NT2/D1 (cell line): ENCODE measurements around the gene VTI1A.

Experiments used
- DNase-seq: peaks from one replicate; pipeline ENCODE4 v3.0.0-alpha.2; 2011; ENCODE audit warnings: low read depth, low spot score
- H3K27me3 ChIP-seq: 2 replicates; pipeline ENCODE4 v1.6.0; 2011; ENCODE audit warnings: mild to moderate bottlenecking; ENCODE audit not compliant: insufficient read length, insufficient read depth
- H3K36me3 ChIP-seq: 2 replicates; pipeline ENCODE4 v1.6.1; 2011; ENCODE audit warnings: mild to moderate bottlenecking, low read length, mixed read lengths; ENCODE audit not compliant: insufficient read depth, insufficient read length
- H3K4me1 ChIP-seq: 2 replicates; pipeline ENCODE4 v1.5.1; 2011; ENCODE audit not compliant: insufficient read depth, insufficient read length
- H3K4me3 ChIP-seq: 2 replicates; pipeline ENCODE4 v1.5.1; 2011; ENCODE audit warnings: low read depth; ENCODE audit not compliant: insufficient read length
- H3K9ac ChIP-seq: 2 replicates; pipeline ENCODE4 v1.6.0; 2011; ENCODE audit warnings: low read depth; ENCODE audit not compliant: insufficient read length
- H3K9me3 ChIP-seq: 2 replicates; pipeline ENCODE4 v1.5.1; 2011; ENCODE audit warnings: mild to moderate bottlenecking, low read length; ENCODE audit not compliant: insufficient read depth
- SUZ12 ChIP-seq: IDR thresholded peaks from 2 replicates; pipeline ENCODE4 v1.6.1; 2011; ENCODE audit not compliant: insufficient read length, insufficient read depth; ENCODE audit errors: extremely low read depth
- YY1 ChIP-seq: IDR thresholded peaks from 2 replicates; pipeline ENCODE4 v1.6.1; 2011; ENCODE audit not compliant: insufficient read length, insufficient read depth
- ZNF274 ChIP-seq: IDR thresholded peaks from 2 replicates; pipeline ENCODE4 v1.6.1; 2011; ENCODE audit warnings: mild to moderate bottlenecking, low read depth, low read length

The VTI1A gene

GRCh38 chr10:112701211-112701877 is 254.3 kb downstream of the VTI1A start:
- no peaks in the 10 kb centered on the region for H3K4me1 ChIP-seq
- no peaks in the 10 kb centered on the region for H3K27me3 ChIP-seq
- H3K9me3 ChIP-seq = no peaks in the 10 kb centered on the region
- no peak overlapping the region for H3K9ac ChIP-seq
- no peak overlapping the region for H3K4me3 ChIP-seq
- H3K36me3 ChIP-seq = no peaks in the 10 kb centered on the region
- TF ChIP-seq SUZ12 = no peak
- no peak for TF ChIP-seq YY1
- no peak for TF ChIP-seq ZNF274
- no peak for DNase-seq

- TF ChIP-seq SUZ12 (no peak), YY1 (no peak), ZNF274 (no peak)
- no peak overlapping the region for H3K9ac ChIP-seq
- no peak for DNase-seq
- H3K36me3 ChIP-seq = no peaks in the 10 kb centered on the region
- H3K9me3 ChIP-seq = no peaks in the 10 kb centered on the region
- H3K4me3 ChIP-seq = no peak overlapping the region
- H3K4me1 ChIP-seq = no peaks in the 10 kb centered on the region
- no peaks in the 10 kb centered on the region for H3K27me3 ChIP-seq
These were observed 254.9 kb downstream of the VTI1A start for GRCh38 chr10:112701878-112702255.

GRCh38 chr10:112706577-112706976 is 259.6 kb downstream of the VTI1A start:
- TF ChIP-seq SUZ12 = no peak
- no peak for TF ChIP-seq YY1
- no peak for TF ChIP-seq ZNF274
- no peaks in the 10 kb centered on the region for H3K27me3 ChIP-seq
- no peak overlapping the region for H3K4me3 ChIP-seq
- H3K4me1 ChIP-seq = no peaks in the 10 kb centered on the region
- no peaks in the 10 kb centered on the region for H3K9me3 ChIP-seq
- DNase-seq = no peak
- H3K36me3 ChIP-seq = no peaks in the 10 kb centered on the region
- H3K9ac ChIP-seq = no peak overlapping the region

- Histone ChIP-seq H3K4me3 (no peak overlapping the region), H3K27me3 (no peaks in the 10 kb centered on the region), H3K4me1 (no peaks in the 10 kb centered on the region), H3K9me3 (no peaks in the 10 kb centered on the region), H3K36me3 (no peaks in the 10 kb centered on the region), H3K9ac (no peak overlapping the region)
- no peak for DNase-seq
- TF ChIP-seq SUZ12 (no peak), YY1 (no peak), ZNF274 (no peak)
These were observed 261.4 kb downstream of the VTI1A start for GRCh38 chr10:112708461-112708860.

- no peak for DNase-seq
- Histone ChIP-seq H3K4me1 (no peaks in the 10 kb centered on the region), H3K9me3 (no peaks in the 10 kb centered on the region), H3K27me3 (no peaks in the 10 kb centered on the region), H3K4me3 (no peak overlapping the region), H3K9ac (no peak overlapping the region), H3K36me3 (no peaks in the 10 kb centered on the region)
- TF ChIP-seq ZNF274 (no peak), SUZ12 (no peak), YY1 (no peak)
These were observed 263.5 kb downstream of the VTI1A start for GRCh38 chr10:112710528-112710927.

GRCh38 chr10:112711366-112711765 is 264.4 kb downstream of the VTI1A start:
- Histone ChIP-seq H3K9me3 (no peaks in the 10 kb centered on the region), H3K9ac (no peak overlapping the region), H3K27me3 (no peaks in the 10 kb centered on the region), H3K4me1 (no peaks in the 10 kb centered on the region), H3K36me3 (peaks cover 4% of the 10 kb centered on the region), H3K4me3 (no peak overlapping the region)
- no peak for TF ChIP-seq ZNF274
- no peak for TF ChIP-seq SUZ12
- no peak for TF ChIP-seq YY1
- no peak for DNase-seq

GRCh38 chr10:112712536-112712935 is 265.5 kb downstream of the VTI1A start:
- no peak for DNase-seq
- no peak for TF ChIP-seq ZNF274
- no peak for TF ChIP-seq YY1
- no peak for TF ChIP-seq SUZ12
- Histone ChIP-seq H3K27me3 (no peaks in the 10 kb centered on the region), H3K9me3 (no peaks in the 10 kb centered on the region), H3K9ac (no peak overlapping the region), H3K4me3 (no peak overlapping the region), H3K4me1 (no peaks in the 10 kb centered on the region), H3K36me3 (peaks cover 4% of the 10 kb centered on the region)
